Measurements from ENCODE around the gene PERCC1.

DNA sequence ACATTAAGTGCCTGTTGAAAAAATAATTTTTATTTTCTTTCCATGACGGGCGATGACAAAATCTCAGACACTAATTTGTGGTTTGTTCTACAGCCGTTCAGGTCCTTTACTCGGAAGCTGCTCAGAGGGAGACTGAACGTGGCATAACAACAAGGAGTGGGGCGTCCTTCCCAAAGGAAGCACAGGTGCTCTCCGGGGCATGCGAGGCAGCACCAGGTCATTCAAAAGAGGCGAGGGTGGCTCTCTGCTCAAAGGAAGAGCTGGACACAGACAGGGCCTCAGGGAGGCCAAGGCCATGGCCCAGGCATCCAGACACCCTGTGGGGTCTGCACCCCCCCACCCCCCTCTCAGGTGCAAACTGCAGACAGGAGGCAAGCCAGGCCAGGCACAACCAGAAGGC is 32.5 kb upstream of the PERCC1 start:
- TF ChIP-seq, protein P1, sequence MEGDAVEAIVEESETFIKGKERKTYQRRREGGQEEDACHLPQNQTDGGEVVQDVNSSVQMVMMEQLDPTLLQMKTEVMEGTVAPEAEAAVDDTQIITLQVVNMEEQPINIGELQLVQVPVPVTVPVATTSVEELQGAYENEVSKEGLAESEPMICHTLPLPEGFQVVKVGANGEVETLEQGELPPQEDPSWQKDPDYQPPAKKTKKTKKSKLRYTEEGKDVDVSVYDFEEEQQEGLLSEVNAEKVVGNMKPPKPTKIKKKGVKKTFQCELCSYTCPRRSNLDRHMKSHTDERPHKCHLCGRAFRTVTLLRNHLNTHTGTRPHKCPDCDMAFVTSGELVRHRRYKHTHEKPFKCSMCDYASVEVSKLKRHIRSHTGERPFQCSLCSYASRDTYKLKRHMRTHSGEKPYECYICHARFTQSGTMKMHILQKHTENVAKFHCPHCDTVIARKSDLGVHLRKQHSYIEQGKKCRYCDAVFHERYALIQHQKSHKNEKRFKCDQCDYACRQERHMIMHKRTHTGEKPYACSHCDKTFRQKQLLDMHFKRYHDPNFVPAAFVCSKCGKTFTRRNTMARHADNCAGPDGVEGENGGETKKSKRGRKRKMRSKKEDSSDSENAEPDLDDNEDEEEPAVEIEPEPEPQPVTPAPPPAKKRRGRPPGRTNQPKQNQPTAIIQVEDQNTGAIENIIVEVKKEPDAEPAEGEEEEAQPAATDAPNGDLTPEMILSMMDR (IDR thresholded peaks at IDR 0.05; ENCODE audit: low read depth, low read length, poor library complexity, severe bottlenecking), result no peak
- TF ChIP-seq EZH2phosphoT487 (IDR thresholded peaks at IDR 0.05; ENCODE audit: borderline replicate concordance, low read length), result no peak
